ENCODE results near the gene THAP6. TPM values are rescaled to one million over a fixed set of nuclear protein-coding genes. Genes with fewer than 3 reads are reported as not detected.
A peak's percentile ranks its signal among the peaks of the same experiment; 100 is the strongest.

Gene THAP6
- total RNA-seq, 1 donor from 2014 or later, result 32.8 TPM

GRCh38 chr4:75555294-75556164 is 41.3 kb downstream of the THAP6 start, which contains the start of gene ODAPH:
TSS of gene ODAPH (plus strand) at chr4:75556066. CDS start at chr4:75556083, 17 bp downstream.
- peaks cover 1% of the 10 kb centered on the region for H3K27me3 Mint-ChIP-seq (ENCODE audit: low read depth)
- DNase-seq (ENCODE audit: low spot score in 2 of 2, unreplicated experiment in 2 of 2), result no peak
- no peak within 1 kb of the TSS for H3K27ac Mint-ChIP-seq
- TF ChIP-seq, protein P1, sequence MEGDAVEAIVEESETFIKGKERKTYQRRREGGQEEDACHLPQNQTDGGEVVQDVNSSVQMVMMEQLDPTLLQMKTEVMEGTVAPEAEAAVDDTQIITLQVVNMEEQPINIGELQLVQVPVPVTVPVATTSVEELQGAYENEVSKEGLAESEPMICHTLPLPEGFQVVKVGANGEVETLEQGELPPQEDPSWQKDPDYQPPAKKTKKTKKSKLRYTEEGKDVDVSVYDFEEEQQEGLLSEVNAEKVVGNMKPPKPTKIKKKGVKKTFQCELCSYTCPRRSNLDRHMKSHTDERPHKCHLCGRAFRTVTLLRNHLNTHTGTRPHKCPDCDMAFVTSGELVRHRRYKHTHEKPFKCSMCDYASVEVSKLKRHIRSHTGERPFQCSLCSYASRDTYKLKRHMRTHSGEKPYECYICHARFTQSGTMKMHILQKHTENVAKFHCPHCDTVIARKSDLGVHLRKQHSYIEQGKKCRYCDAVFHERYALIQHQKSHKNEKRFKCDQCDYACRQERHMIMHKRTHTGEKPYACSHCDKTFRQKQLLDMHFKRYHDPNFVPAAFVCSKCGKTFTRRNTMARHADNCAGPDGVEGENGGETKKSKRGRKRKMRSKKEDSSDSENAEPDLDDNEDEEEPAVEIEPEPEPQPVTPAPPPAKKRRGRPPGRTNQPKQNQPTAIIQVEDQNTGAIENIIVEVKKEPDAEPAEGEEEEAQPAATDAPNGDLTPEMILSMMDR (IDR thresholded peaks at IDR 0.05; ENCODE audit: unreplicated experiment), result peak; percentile 17
- peaks cover 39% of the 10 kb centered on the region for H3K4me1 Mint-ChIP-seq
- H3K36me3 Mint-ChIP-seq, result no peaks in the 10 kb centered on the region
- no peaks in the 10 kb centered on the region for H3K9me3 Mint-ChIP-seq
- H3K4me3 Mint-ChIP-seq, result no peak within 1 kb of the TSS

GRCh38 chr4:75557696-75558095 is 43.4 kb downstream of the THAP6 start:
- peaks cover 1% of the 10 kb centered on the region for H3K27me3 Mint-ChIP-seq (ENCODE audit: low read depth)
- TF ChIP-seq, protein P1 (IDR thresholded peaks at IDR 0.05; ENCODE audit: unreplicated experiment), result no peak
- H3K4me1 Mint-ChIP-seq, result peaks cover 40% of the 10 kb centered on the region
- no peak overlapping the region for H3K27ac Mint-ChIP-seq
- no peak for DNase-seq (ENCODE audit: low spot score in 2 of 2, unreplicated experiment in 2 of 2)
- no peaks in the 10 kb centered on the region for H3K9me3 Mint-ChIP-seq
- no peak overlapping the region for H3K4me3 Mint-ChIP-seq
- no peaks in the 10 kb centered on the region for H3K36me3 Mint-ChIP-seq

DNA sequence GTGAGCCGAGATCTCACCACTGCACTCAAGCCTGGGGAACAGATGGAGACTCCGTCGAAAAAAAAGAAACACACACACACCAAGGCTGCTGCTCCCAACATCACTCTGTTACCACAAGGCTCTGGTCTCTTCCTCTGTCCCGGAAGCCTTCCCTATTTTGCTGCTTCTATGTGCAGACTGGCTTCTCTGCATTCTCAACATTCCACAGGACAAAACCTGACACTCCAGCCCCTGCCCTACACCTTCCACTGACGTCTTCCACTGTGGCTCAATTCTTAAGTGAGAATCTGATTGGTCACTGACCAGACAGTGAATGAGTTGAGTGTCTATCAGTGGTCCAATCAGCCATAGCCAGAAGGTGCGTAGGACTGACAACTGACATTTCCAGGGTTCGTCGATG is 47.5 kb downstream of the THAP6 start:
- no peak for DNase-seq (ENCODE audit: low spot score in 2 of 2, unreplicated experiment in 2 of 2)
- no peaks in the 10 kb centered on the region for H3K27me3 Mint-ChIP-seq (ENCODE audit: low read depth)
- peak overlapping the region; percentile 93 for H3K27ac Mint-ChIP-seq
- H3K4me3 Mint-ChIP-seq, result peak overlapping the region; percentile 9
- peaks cover 25% of the 10 kb centered on the region for H3K4me1 Mint-ChIP-seq
- no peaks in the 10 kb centered on the region for H3K36me3 Mint-ChIP-seq
- no peaks in the 10 kb centered on the region for H3K9me3 Mint-ChIP-seq
- TF ChIP-seq, protein P1 (IDR thresholded peaks at IDR 0.05; ENCODE audit: unreplicated experiment), result no peak

GRCh38 chr4:75564023-75564422 is 49.8 kb downstream of the THAP6 start:
- no peaks in the 10 kb centered on the region for H3K27me3 Mint-ChIP-seq (ENCODE audit: low read depth)
- DNase-seq (ENCODE audit: low spot score in 2 of 2, unreplicated experiment in 2 of 2), result no peak
- TF ChIP-seq, protein P1 (IDR thresholded peaks at IDR 0.05; ENCODE audit: unreplicated experiment), result no peak
- peaks cover 17% of the 10 kb centered on the region for H3K4me1 Mint-ChIP-seq
- H3K36me3 Mint-ChIP-seq, result no peaks in the 10 kb centered on the region
- H3K4me3 Mint-ChIP-seq, result no peak overlapping the region
- H3K9me3 Mint-ChIP-seq, result peaks cover 11% of the 10 kb centered on the region
- H3K27ac Mint-ChIP-seq, result no peak overlapping the region

DNA sequence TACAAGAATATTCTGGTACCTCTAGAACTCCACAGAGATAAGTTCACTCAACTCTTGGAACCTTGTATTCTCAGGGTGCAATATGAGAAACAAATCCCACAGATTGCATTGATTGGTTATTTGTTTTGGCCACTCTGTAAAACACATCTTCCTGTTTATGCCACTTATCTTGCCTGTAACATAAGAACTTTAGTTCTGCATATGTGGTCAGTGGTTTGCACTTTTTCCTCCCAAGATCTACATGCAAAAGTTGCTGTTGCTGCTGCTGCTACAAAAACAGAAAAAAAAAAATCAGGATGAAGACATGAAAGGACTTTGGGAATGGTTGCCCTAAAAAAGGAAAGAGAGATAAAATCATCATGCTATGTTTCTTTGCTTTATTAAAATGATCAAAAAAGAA is 51.2 kb downstream of the THAP6 start:
- DNase-seq (ENCODE audit: low spot score in 2 of 2, unreplicated experiment in 2 of 2), result no peak
- peak overlapping the region; percentile 19 for H3K27ac Mint-ChIP-seq
- no peaks in the 10 kb centered on the region for H3K36me3 Mint-ChIP-seq
- H3K4me3 Mint-ChIP-seq, result no peak overlapping the region
- TF ChIP-seq, protein P1 (IDR thresholded peaks at IDR 0.05; ENCODE audit: unreplicated experiment), result no peak
- H3K4me1 Mint-ChIP-seq, result peaks cover 5% of the 10 kb centered on the region
- peaks cover 11% of the 10 kb centered on the region for H3K9me3 Mint-ChIP-seq
- no peaks in the 10 kb centered on the region for H3K27me3 Mint-ChIP-seq (ENCODE audit: low read depth)
